Epidermal melanocyte (primary cell): Measurements from ENCODE around the gene C16orf89.

Experiments used
- DNase-seq: peaks from one replicate; pipeline ENCODE4 v3.0.0; 2011; ENCODE audit warnings: low spot score; ENCODE audit not compliant: insufficient read length

C16orf89 gene

DNA sequence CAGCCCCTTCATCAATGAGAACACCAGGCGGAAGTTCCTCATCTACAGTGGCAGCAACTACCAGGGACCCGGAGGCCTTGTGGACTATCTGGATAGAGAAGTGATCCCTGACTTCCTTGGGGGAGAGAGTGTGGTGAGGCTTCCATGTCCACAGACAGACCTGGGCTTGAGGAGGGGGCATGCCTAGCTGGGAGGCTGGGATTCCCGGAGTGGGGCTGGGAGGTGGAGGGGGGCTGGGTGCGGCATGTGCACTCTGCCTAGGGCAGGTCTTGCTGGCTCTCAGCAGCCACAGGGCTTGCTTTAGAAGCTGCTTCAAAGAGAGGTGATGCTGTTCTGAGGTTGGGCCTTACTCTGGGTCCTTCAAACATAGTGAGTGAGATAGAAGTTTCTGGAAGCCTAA, 59.8 kb downstream of the C16orf89 start:
- DNase-seq, result no peak

DNA sequence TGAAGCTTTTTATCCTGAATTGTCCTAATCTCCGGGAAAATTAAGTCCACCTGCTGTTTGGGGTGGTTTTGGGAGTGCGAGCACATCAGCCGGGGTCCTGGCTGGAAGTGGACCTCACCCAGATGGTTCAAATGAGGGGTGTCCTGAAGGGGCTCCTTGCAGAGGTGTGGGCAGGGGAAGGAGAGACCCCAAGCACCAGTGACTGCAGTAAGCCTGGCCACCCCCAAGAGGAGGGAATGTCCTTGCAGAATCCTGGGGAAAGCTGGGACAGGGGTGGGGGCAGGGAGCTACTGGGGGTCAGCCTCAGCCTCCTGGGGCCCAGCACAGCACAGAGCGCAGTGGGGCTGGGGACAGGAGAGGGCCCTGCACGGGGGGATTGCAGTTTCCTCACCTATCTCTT, 61.4 kb downstream of the C16orf89 start:
- DNase-seq, result no peak

GRCh38 chr16:5003828-5004227, 61.9 kb downstream of the C16orf89 start:
- DNase-seq, result no peak

DNA sequence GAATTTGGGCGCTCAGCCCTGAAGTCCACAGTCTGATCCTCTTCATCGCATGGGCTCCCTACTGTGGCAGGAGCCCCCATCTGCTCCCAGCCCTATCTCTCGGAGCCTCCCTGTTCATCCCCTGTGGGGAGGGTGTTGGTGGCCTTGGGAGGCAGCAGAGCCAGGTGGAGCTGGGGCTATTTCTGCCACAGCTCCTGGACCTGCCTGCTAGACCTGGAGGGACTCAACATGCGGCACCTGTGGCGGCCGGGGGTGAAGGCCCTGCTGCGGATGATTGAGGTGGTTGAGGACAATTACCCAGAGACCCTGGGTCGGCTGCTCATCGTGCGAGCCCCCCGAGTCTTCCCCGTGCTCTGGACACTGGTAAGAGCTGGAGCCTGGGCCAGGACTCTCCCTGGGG, 62.5 kb downstream of the C16orf89 start:
- DNase-seq, result no peak

DNA sequence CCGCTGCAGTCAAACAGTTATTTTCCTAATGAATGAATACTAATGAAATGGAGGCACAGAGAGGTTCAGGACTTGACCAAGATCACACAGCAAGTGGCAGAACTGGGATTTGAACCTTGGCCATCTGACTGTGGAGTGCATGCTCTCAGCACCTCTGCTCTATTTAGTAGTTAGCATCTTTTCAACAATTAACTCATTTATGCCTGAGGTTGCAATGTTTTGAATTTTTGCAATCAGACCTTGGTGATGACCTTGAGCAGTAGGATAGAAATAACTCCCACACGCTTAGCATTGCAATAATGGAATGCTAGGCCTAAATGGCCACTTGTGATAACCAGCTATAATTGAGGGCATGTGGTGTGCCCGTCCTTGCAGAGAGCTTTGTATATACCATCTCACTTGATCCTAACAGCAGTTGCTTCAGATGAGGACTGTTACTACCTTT, 63.0 kb downstream of the C16orf89 start:
- DNase-seq, result no peak

- no peak for DNase-seq
These were observed 63.8 kb downstream of the C16orf89 start for GRCh38 chr16:5001986-5002385.

DNA sequence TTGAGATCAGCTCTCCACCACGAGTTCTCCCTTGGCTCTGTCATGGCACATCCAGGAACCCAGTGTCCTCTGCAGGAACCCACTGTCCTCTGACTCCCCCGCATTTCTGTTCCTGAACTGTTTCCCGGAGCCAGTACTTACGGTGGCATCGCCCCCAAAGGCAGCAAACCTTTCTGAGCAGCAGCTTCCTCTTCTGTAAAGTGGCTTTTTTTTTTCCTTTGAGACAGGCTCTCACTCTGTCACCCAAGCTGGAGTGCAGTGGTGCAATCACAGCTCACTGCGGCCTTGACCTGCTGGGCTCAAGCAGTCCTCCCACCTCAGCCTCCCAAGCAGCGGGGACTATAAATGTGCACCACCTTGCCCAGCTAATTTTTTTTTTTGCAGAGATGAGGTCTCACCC, 64.2 kb downstream of the C16orf89 start:
- no peak for DNase-seq

- DNase-seq, result no peak
These were observed 65.2 kb downstream of the C16orf89 start for GRCh38 chr16:5000573-5001001.

GRCh38 chr16:4994719-4995434, 70.9 kb downstream of the C16orf89 start:
- no peak for DNase-seq
